ENCODE data around the gene DBH. TPM values are rescaled to one million over a fixed set of nuclear protein-coding genes. Genes with fewer than 3 reads are reported as not detected.

The DBH gene
- total RNA-seq, 1 experiment from 2014 or later = not detected

GRCh38 chr9:133683586-133684120 is 47.5 kb downstream of the DBH start:
- intact Hi-C loops (cut with micrococcal nuclease) = no loop called here
- Mint-ChIP-seq H3K9me3 (ENCODE audit: unreplicated experiment) (no peaks in the 10 kb centered on the region), H3K4me3 (ENCODE audit: unreplicated experiment) (no peak overlapping the region), H3K36me3 (ENCODE audit: insufficient read depth, unreplicated experiment) (no peaks in the 10 kb centered on the region), H3K27ac (ENCODE audit: low read depth, unreplicated experiment) (no peak overlapping the region), H3K4me1 (ENCODE audit: insufficient read depth, unreplicated experiment) (no peaks in the 10 kb centered on the region), H3K27me3 (ENCODE audit: insufficient read depth, unreplicated experiment) (peaks cover 37% of the 10 kb centered on the region)
- no TSS peak for BruUV-seq (replicated peaks)
- CTCF ChIA-PET = no interaction called here
- TF ChIP-seq CTCF (IDR thresholded peaks at IDR 0.05; ENCODE audit: unreplicated experiment) = no peak
- no peak for DNase-seq (ENCODE audit: unreplicated experiment)
- POLR2A ChIA-PET = no interaction called here

- Mint-ChIP-seq H3K4me1 (ENCODE audit: insufficient read depth, unreplicated experiment) (no peaks in the 10 kb centered on the region), H3K27ac (ENCODE audit: low read depth, unreplicated experiment) (no peak overlapping the region), H3K36me3 (ENCODE audit: insufficient read depth, unreplicated experiment) (no peaks in the 10 kb centered on the region), H3K4me3 (ENCODE audit: unreplicated experiment) (no peak overlapping the region), H3K27me3 (ENCODE audit: insufficient read depth, unreplicated experiment) (peaks cover 36% of the 10 kb centered on the region), H3K9me3 (ENCODE audit: unreplicated experiment) (no peaks in the 10 kb centered on the region)
- POLR2A ChIA-PET = interaction anchor here (0.6 kb wide), 2 partner anchors 535 to 651 kb away, joined by 3 read pairs; no protein-coding TSS in a partner anchor
- no peak for TF ChIP-seq CTCF (IDR thresholded peaks at IDR 0.05; ENCODE audit: unreplicated experiment)
- CTCF ChIA-PET = no interaction called here
- no TSS peak for BruUV-seq (replicated peaks)
- DNase-seq (ENCODE audit: unreplicated experiment) = no peak
- intact Hi-C loops (cut with micrococcal nuclease) = no loop called here
These were observed 48.2 kb downstream of the DBH start for GRCh38 chr9:133684121-133684935.

GRCh38 chr9:133684936-133685361 is 48.8 kb downstream of the DBH start:
- H3K27me3 Mint-ChIP-seq (ENCODE audit: insufficient read depth, unreplicated experiment) = peaks cover 34% of the 10 kb centered on the region
- no TSS peak for BruUV-seq (replicated peaks)
- no peak for DNase-seq (ENCODE audit: unreplicated experiment)
- POLR2A ChIA-PET = interaction anchor here (0.6 kb wide), 2 partner anchors 536 to 650 kb away, joined by 3 read pairs; no protein-coding TSS in a partner anchor
- CTCF ChIA-PET = no interaction called here
- H3K27ac Mint-ChIP-seq (ENCODE audit: low read depth, unreplicated experiment) = no peak overlapping the region
- intact Hi-C loops (cut with micrococcal nuclease) = no loop called here
- H3K36me3 Mint-ChIP-seq (ENCODE audit: insufficient read depth, unreplicated experiment) = peaks cover 6% of the 10 kb centered on the region
- no peak for TF ChIP-seq CTCF (IDR thresholded peaks at IDR 0.05; ENCODE audit: unreplicated experiment)
- no peak overlapping the region for H3K4me3 Mint-ChIP-seq (ENCODE audit: unreplicated experiment)
- no peaks in the 10 kb centered on the region for H3K4me1 Mint-ChIP-seq (ENCODE audit: insufficient read depth, unreplicated experiment)
- no peaks in the 10 kb centered on the region for H3K9me3 Mint-ChIP-seq (ENCODE audit: unreplicated experiment)

- H3K27ac Mint-ChIP-seq (ENCODE audit: low read depth, unreplicated experiment) = no peak overlapping the region
- H3K36me3 Mint-ChIP-seq (ENCODE audit: insufficient read depth, unreplicated experiment) = peaks cover 6% of the 10 kb centered on the region
- DNase-seq (ENCODE audit: unreplicated experiment) = no peak
- intact Hi-C loops (cut with micrococcal nuclease) = no loop called here
- no peak overlapping the region for H3K4me3 Mint-ChIP-seq (ENCODE audit: unreplicated experiment)
- CTCF ChIA-PET = no interaction called here
- POLR2A ChIA-PET = no interaction called here
- no peaks in the 10 kb centered on the region for H3K9me3 Mint-ChIP-seq (ENCODE audit: unreplicated experiment)
- peaks cover 34% of the 10 kb centered on the region for H3K27me3 Mint-ChIP-seq (ENCODE audit: insufficient read depth, unreplicated experiment)
- BruUV-seq (replicated peaks) = no TSS peak
- no peak for TF ChIP-seq CTCF (IDR thresholded peaks at IDR 0.05; ENCODE audit: unreplicated experiment)
- no peaks in the 10 kb centered on the region for H3K4me1 Mint-ChIP-seq (ENCODE audit: insufficient read depth, unreplicated experiment)
These were observed 49.8 kb downstream of the DBH start for GRCh38 chr9:133685653-133686609.

All from MCF 10A (cell line).